Breast epithelium (tissue), 4 donors: ENCODE results near the gene DUS1L. TPM values are rescaled to one million over a fixed set of nuclear protein-coding genes. Genes with fewer than 3 reads are reported as not detected.

Experiments
- DNase-seq, 2 donors: peaks; one replicate each; pipeline ENCODE4 v3.0.0-alpha.2; 2019; ENCODE audit warnings: low spot score in 2 of 2
- H3K27ac ChIP-seq, 2 donors: fragments of 200-600 bp; sonication (generic) in 1 of 2; one replicate each; pipeline ENCODE4 v1.5.1; 2016 to 2019; ENCODE audit warnings: mild to moderate bottlenecking in 1 of 2
- H3K27me3 ChIP-seq, 2 donors: fragments of 200-600 bp; sonication (generic) in 1 of 2; one replicate each; pipeline versions ENCODE4 v1.5.1 to v1.6.0; 2017 to 2019; ENCODE audit warnings: control low read depth in 1 of 2, mild to moderate bottlenecking in 1 of 2
- H3K36me3 ChIP-seq: fragments of 200-600 bp; one replicate; pipeline ENCODE4 v1.5.1; 2019
- H3K4me1 ChIP-seq, 2 donors: fragments of 200-600 bp; sonication (generic); one replicate each; pipeline ENCODE4 v1.5.1; 2016 to 2019; ENCODE audit warnings: control low read depth in 1 of 2
- H3K4me3 ChIP-seq, 3 donors: fragments of 200-600 bp; sonication (generic); 1 replicate in 2 of 3; 2 replicates in 1 of 3; pipeline ENCODE4 v1.5.1; 2016 to 2019; ENCODE audit warnings: mild to moderate bottlenecking in 3 of 3, moderate library complexity in 2 of 3
- H3K9me3 ChIP-seq, 2 donors: fragments of 200-600 bp; sonication (generic) in 1 of 2; one replicate each; pipeline ENCODE4 v1.5.1; 2016 to 2019; ENCODE audit warnings: control low read depth in 1 of 2
- CTCF ChIP-seq, 3 donors: fragments of 450-650 bp; IDR thresholded peaks; one replicate each; pipeline ENCODE4 v1.5.1; 2016 to 2017; ENCODE audit warnings: antibody characterized with exemption in 3 of 3, mild to moderate bottlenecking in 3 of 3, moderate library complexity in 3 of 3
- POLR2A ChIP-seq: fragments of 450-650 bp; IDR thresholded peaks from one replicate; pipeline ENCODE4 v1.6.1; 2016; ENCODE audit warnings: antibody characterized with exemption, mild to moderate bottlenecking, moderate library complexity
- POLR2AphosphoS5 ChIP-seq, 3 donors: sonication (generic); formaldehyde crosslinking; IDR thresholded peaks; one replicate each; pipeline ENCODE4 v1.6.1; 2017; ENCODE audit warnings: antibody characterized with exemption in 3 of 3
- intact Hi-C: fragments of 100-400 bp; cut with DNase I; formaldehyde crosslinking; loops from one replicate; pipeline ENCODE4 v1.15.1; 2023; ENCODE audit warnings: low total_unique reads
- total RNA-seq, 3 donors: library from RNA; depleted of rRNA; stranded (reverse); fragments of >200 nt; gene quantifications; one replicate each; pipeline ENCODE4 v1.1.0, GENCODE V29; 2016

Gene DUS1L
- total RNA-seq, 3 donors from 2014 or later, result 55.0 to 96.4 (median 82.0) TPM

GRCh38 chr17:82012640-82013295 is 52.8 kb downstream of the DUS1L start:
- no peaks in the 10 kb centered on the region for H3K36me3 ChIP-seq
- peak overlapping the region; percentile 54 to 68 for H3K27ac ChIP-seq
- H3K9me3 ChIP-seq, result no peaks in the 10 kb centered on the region
- no peak for DNase-seq
- no peaks in the 10 kb centered on the region for H3K4me1 ChIP-seq
- TF ChIP-seq POLR2AphosphoS5 (IDR thresholded peaks at IDR 0.05), result no peak
- TF ChIP-seq POLR2A, result no peak
- intact Hi-C loops, result no loop called here
- H3K4me3 ChIP-seq, result no peak overlapping the region
- no peaks in the 10 kb centered on the region for H3K27me3 ChIP-seq

GRCh38 chr17:82012261-82012639 is 53.4 kb downstream of the DUS1L start:
- H3K4me1 ChIP-seq, result no peaks in the 10 kb centered on the region
- TF ChIP-seq POLR2A (no peak), POLR2AphosphoS5 (IDR thresholded peaks at IDR 0.05) (no peak), CTCF (IDR thresholded peaks at IDR 0.05) (no peak)
- H3K4me3 ChIP-seq, result no peak overlapping the region
- no peaks in the 10 kb centered on the region for H3K27me3 ChIP-seq
- H3K27ac ChIP-seq, result peak overlapping the region in 1 of 2 donors; percentile 68
- intact Hi-C loops, result no loop called here
- no peak for DNase-seq
- H3K9me3 ChIP-seq, result no peaks in the 10 kb centered on the region
- no peaks in the 10 kb centered on the region for H3K36me3 ChIP-seq

GRCh38 chr17:82011617-82012187 is 53.9 kb downstream of the DUS1L start:
- no peak for TF ChIP-seq POLR2A
- TF ChIP-seq POLR2AphosphoS5 (IDR thresholded peaks at IDR 0.05), result no peak
- no peak for TF ChIP-seq CTCF (IDR thresholded peaks at IDR 0.05)
- no peak for DNase-seq
- intact Hi-C loops, result no loop called here
- Histone ChIP-seq H3K9me3 (no peaks in the 10 kb centered on the region), H3K27me3 (no peaks in the 10 kb centered on the region), H3K4me1 (no peaks in the 10 kb centered on the region), H3K36me3 (no peaks in the 10 kb centered on the region), H3K27ac (no peak overlapping the region), H3K4me3 (no peak overlapping the region)

GRCh38 chr17:82010575-82011525 is 54.8 kb downstream of the DUS1L start:
- Histone ChIP-seq H3K36me3 (no peaks in the 10 kb centered on the region), H3K27me3 (no peaks in the 10 kb centered on the region), H3K9me3 (no peaks in the 10 kb centered on the region), H3K4me1 (no peaks in the 10 kb centered on the region), H3K4me3 (no peak overlapping the region), H3K27ac (no peak overlapping the region)
- DNase-seq, result no peak
- intact Hi-C loops, result no loop called here
- TF ChIP-seq CTCF (IDR thresholded peaks at IDR 0.05), result no peak
- TF ChIP-seq POLR2AphosphoS5 (IDR thresholded peaks at IDR 0.05), result no peak
- no peak for TF ChIP-seq POLR2A

- Histone ChIP-seq H3K4me1 (no peaks in the 10 kb centered on the region), H3K27me3 (no peaks in the 10 kb centered on the region), H3K36me3 (no peaks in the 10 kb centered on the region), H3K9me3 (no peaks in the 10 kb centered on the region), H3K4me3 (no peak overlapping the region), H3K27ac (no peak overlapping the region)
- intact Hi-C loops, result loop anchor here (5.0 kb wide), 1 partner anchor 117 kb away; the partner anchor contains the start of genes ALYREF and ANAPC11
- no peak for TF ChIP-seq CTCF (IDR thresholded peaks at IDR 0.05)
- no peak for TF ChIP-seq POLR2A
- no peak for TF ChIP-seq POLR2AphosphoS5 (IDR thresholded peaks at IDR 0.05)
- no peak for DNase-seq
Observed at GRCh38 chr17:82009413-82009812, 56.2 kb downstream of the DUS1L start.
